WERI-Rb-1 (cell line): ENCODE measurements around the gene LRRC70.
"Not testable (repeated sequence)": the region's sequence is repeated elsewhere in the genome, so short reads cannot be mapped to it uniquely, and the experiment has no call there.

ENCODE experiments used
- DNase-seq: peaks from one replicate; pipeline ENCODE4 v3.0.0-alpha.2; 2020
- H3K27ac ChIP-seq: fragments of 250-450 bp; sonication (Bioruptor Pico); 2 replicates; pipeline ENCODE4 v1.5.1; 2020; ENCODE audit warnings: mild to moderate bottlenecking, moderate library complexity
- H3K27me3 ChIP-seq: fragments of 250-450 bp; sonication (Bioruptor Pico); 2 replicates; pipeline ENCODE4 v1.5.1; 2021; ENCODE audit warnings: mild to moderate bottlenecking, low read depth, moderate library complexity; ENCODE audit not compliant: insufficient read depth, severe bottlenecking
- H3K36me3 ChIP-seq: fragments of 250-450 bp; sonication (Bioruptor Pico); 2 replicates; pipeline ENCODE4 v1.5.1; 2020; ENCODE audit warnings: mild to moderate bottlenecking, moderate library complexity
- H3K4me3 ChIP-seq: 2 replicates; pipeline ENCODE4 v1.5.1; 2011; ENCODE audit warnings: low read depth, mild to moderate bottlenecking, control low read depth, low read length
- H3K9me3 ChIP-seq: fragments of 250-450 bp; sonication (Bioruptor Pico); 2 replicates; pipeline ENCODE4 v1.5.1; 2021; ENCODE audit warnings: mild to moderate bottlenecking, moderate library complexity; ENCODE audit not compliant: severe bottlenecking
- CTCF ChIP-seq: IDR thresholded peaks from 2 replicates; pipeline ENCODE4 v1.5.1; 2011; ENCODE audit warnings: low read depth, mild to moderate bottlenecking, control low read depth, inconsistent platforms, low read length

The LRRC70 gene

GRCh38 chr5:62558941-62559340 is 19.7 kb upstream of the LRRC70 start:
- Histone ChIP-seq H3K27ac (no peak overlapping the region), H3K4me3 (no peak overlapping the region), H3K9me3 (no peaks in the 10 kb centered on the region), H3K36me3 (peaks cover 2% of the 10 kb centered on the region; the same call in 1 of the 2 replicates), H3K27me3 (no peaks in the 10 kb centered on the region)
- no peak for DNase-seq
- no peak for TF ChIP-seq CTCF

GRCh38 chr5:62560786-62561185 is 17.8 kb upstream of the LRRC70 start:
- H3K4me3 ChIP-seq = no peak overlapping the region
- H3K36me3 ChIP-seq = peaks cover 2% of the 10 kb centered on the region; the same call in 1 of the 2 replicates
- no peaks in the 10 kb centered on the region for H3K27me3 ChIP-seq
- H3K9me3 ChIP-seq = no peaks in the 10 kb centered on the region
- no peak overlapping the region for H3K27ac ChIP-seq
- no peak for TF ChIP-seq CTCF
- DNase-seq = no peak

GRCh38 chr5:62561896-62562295 is 16.7 kb upstream of the LRRC70 start:
- DNase-seq = no peak
- no peak overlapping the region for H3K27ac ChIP-seq
- no peak for TF ChIP-seq CTCF
- H3K4me3 ChIP-seq = no peak overlapping the region
- H3K27me3 ChIP-seq = no peaks in the 10 kb centered on the region
- no peaks in the 10 kb centered on the region for H3K9me3 ChIP-seq
- H3K36me3 ChIP-seq = peaks cover 4% of the 10 kb centered on the region

GRCh38 chr5:62562867-62563266 is 15.8 kb upstream of the LRRC70 start:
- Histone ChIP-seq H3K9me3 (peaks cover 3% of the 10 kb centered on the region), H3K36me3 (peaks cover 8% of the 10 kb centered on the region), H3K4me3 (no peak overlapping the region), H3K27me3 (no peaks in the 10 kb centered on the region), H3K27ac (no peak overlapping the region)
- DNase-seq = no peak
- TF ChIP-seq CTCF = no peak

DNA sequence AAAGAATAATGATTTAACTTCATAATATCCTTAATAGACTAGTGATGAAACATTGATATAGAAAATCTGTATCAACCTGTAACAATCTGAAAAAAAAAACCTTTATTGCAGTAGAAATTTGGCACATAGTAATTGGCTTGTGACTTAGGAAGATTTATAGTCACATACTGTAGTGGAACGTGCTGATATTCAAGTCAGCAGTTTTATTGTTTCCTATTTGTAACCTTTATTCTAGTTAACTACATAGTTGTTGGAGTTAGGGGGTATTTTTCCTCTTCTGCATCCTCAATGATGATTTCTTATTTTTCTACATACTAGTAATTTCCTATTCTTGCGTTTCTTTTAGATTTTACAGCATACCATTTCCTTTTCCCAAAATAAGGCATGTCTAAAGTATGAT is 14.5 kb upstream of the LRRC70 start:
- no peak for DNase-seq
- no peak for TF ChIP-seq CTCF
- peaks cover 7% of the 10 kb centered on the region for H3K9me3 ChIP-seq
- H3K36me3 ChIP-seq = peaks cover 11% of the 10 kb centered on the region
- no peak overlapping the region for H3K4me3 ChIP-seq
- no peaks in the 10 kb centered on the region for H3K27me3 ChIP-seq
- H3K27ac ChIP-seq = no peak overlapping the region

DNA sequence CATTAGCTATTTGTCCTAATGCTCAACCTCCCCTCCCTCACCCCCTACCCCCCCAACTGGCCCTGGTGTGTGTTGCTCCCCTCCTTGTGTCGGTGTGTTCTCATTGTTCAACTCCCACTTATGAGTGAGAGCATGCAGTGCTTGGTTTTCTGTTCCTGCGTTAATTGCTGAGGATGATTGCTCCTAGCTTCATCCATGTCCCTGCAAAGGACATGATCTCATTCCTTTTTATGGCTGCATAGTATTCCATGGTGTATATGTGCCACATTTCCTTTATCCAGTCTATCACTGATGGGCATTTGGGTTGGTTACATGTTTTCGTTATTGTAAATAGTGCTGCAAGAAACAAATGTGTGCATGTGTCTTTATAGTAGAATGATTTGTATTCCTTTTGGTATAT is 12.9 kb upstream of the LRRC70 start:
- H3K27me3 ChIP-seq, H3K27ac ChIP-seq, H3K9me3 ChIP-seq, H3K36me3 ChIP-seq, DNase-seq, H3K4me3 ChIP-seq: not testable (repeated sequence)
